Left lung (tissue), 10 donors: ENCODE measurements around the gene IKZF2. TPM values are rescaled to one million over a fixed set of nuclear protein-coding genes. Genes with fewer than 3 reads are reported as not detected.
A peak's percentile ranks its signal among the peaks of the same experiment; 100 is the strongest.

Experiments
- ATAC-seq: fragments of 200-7000 bp; cut with Tn5 transposase; one replicate; pipeline ENCODE4 v1.9.1; 2020; ENCODE audit warnings: moderate library complexity
- DNase-seq, 4 donors: peaks; one replicate each; pipeline ENCODE4 v3.0.0-alpha.2; 2013 to 2020
- H3K27ac ChIP-seq, 2 donors: fragments of 200-600 bp; sonication (generic) in 1 of 2; one replicate each; pipeline versions ENCODE4 v1.5.0 to v1.8.0; 2020 to 2021
- H3K27me3 ChIP-seq, 2 donors: fragments of 200-600 bp; sonication (generic) in 1 of 2; one replicate each; pipeline versions ENCODE4 v1.5.0 to v1.8.0; 2020 to 2021
- H3K36me3 ChIP-seq, 2 donors: fragments of 200-600 bp; sonication (generic) in 1 of 2; one replicate each; pipeline versions ENCODE4 v1.5.0 to v1.8.0; 2020 to 2021
- H3K4me1 ChIP-seq, 2 donors: fragments of 200-600 bp; one replicate each; pipeline ENCODE4 v1.8.0; 2021
- H3K4me3 ChIP-seq, 2 donors: fragments of 200-600 bp; sonication (generic) in 1 of 2; one replicate each; pipeline versions ENCODE4 v1.5.0 to v1.8.0; 2020 to 2021; ENCODE audit warnings: mild to moderate bottlenecking in 1 of 2
- H3K9me3 ChIP-seq, 2 donors: fragments of 200-600 bp; sonication (generic) in 1 of 2; one replicate each; pipeline versions ENCODE4 v1.5.0 to v1.8.0; 2020 to 2021
- intact Hi-C, 2 donors: fragments of 100-400 bp; cut with DNase I; formaldehyde crosslinking; loops; one replicate each; pipeline versions ENCODE4 v1.11.2 to v1.14.2; 2022
- polyA plus RNA-seq, 6 donors: library from polyadenylated mRNA; unstranded; fragments of 120-200 nt; gene quantifications; one replicate each; pipeline ENCODE4 v1.2.1, GENCODE V29; 2013; ENCODE audit not compliant: insufficient read length in 6 of 6
- total RNA-seq, 2 donors: library from RNA; stranded (reverse); fragmentation: NEBNext Ultra II Directional; extraction: Animal tissue kit (Norgen Biotek cat#: 25700); gene quantifications; one replicate each; pipeline ENCODE4 v1.2.1, GENCODE V29; 2021
- TF ChIP-seq, protein P1 (sequence below), 2 donors: fragments of 200-600 bp; sonication (generic) in 1 of 2; IDR thresholded peaks; one replicate each; pipeline versions ENCODE4 v1.5.0 to v1.8.0; 2021; ENCODE audit warnings: antibody characterized with exemption in 2 of 2
- donor health status: DM: no; HTN: yes; CAD: no.
- donor health status: DM: no; HTN: no; CAD: no.

IKZF2 gene
- total and polyA plus RNA-seq, 8 donors = 9.6 to 15.4 (median 12.2) TPM

DNA sequence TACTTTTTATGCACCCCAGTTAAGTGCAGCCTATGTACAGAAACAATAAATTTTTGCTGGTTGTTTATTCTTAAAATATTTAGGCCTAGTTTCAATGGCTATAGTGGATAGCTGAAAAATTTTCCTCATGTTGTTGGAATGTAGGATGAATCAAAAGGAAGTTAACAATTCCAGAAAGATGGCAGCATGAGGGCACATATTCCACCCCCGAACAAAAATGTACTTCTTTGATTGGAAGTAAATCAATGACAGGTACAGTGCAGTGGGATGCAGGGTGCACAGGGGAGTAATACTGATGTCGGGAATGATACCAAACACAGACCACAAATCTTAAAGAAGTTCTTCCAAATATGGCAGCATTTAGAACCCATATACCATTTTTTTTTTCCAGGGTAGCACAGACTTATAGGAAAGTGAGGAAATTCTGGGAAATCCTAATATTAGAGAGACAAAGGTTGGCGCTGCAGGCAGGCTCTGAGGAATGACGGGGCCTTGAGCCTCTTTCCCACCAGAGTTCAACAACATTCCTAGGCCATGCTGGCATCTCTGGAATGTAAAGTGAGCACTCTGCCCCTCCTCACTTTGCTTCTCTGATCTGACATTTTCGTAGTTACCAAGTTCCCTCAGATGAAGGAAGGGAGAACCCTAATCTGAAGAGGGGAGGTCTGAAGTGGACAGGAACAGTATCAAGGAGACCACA lies 36.6 kb upstream of the IKZF2 start:
- H3K27me3 ChIP-seq = no peaks in the 10 kb centered on the region
- DNase-seq (peak in 1 of 4 donors; percentile 34), ATAC-seq (peak; percentile 95)
- no peak overlapping the region for H3K27ac ChIP-seq
- peaks cover 0 to 3% of the 10 kb centered on the region in 2 donors for H3K9me3 ChIP-seq
- intact Hi-C loops = no loop called here
- H3K4me3 ChIP-seq = no peak overlapping the region
- H3K36me3 ChIP-seq = no peaks in the 10 kb centered on the region
- TF ChIP-seq, protein P1, sequence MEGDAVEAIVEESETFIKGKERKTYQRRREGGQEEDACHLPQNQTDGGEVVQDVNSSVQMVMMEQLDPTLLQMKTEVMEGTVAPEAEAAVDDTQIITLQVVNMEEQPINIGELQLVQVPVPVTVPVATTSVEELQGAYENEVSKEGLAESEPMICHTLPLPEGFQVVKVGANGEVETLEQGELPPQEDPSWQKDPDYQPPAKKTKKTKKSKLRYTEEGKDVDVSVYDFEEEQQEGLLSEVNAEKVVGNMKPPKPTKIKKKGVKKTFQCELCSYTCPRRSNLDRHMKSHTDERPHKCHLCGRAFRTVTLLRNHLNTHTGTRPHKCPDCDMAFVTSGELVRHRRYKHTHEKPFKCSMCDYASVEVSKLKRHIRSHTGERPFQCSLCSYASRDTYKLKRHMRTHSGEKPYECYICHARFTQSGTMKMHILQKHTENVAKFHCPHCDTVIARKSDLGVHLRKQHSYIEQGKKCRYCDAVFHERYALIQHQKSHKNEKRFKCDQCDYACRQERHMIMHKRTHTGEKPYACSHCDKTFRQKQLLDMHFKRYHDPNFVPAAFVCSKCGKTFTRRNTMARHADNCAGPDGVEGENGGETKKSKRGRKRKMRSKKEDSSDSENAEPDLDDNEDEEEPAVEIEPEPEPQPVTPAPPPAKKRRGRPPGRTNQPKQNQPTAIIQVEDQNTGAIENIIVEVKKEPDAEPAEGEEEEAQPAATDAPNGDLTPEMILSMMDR (IDR thresholded peaks at IDR 0.05) = no peak
- H3K4me1 ChIP-seq = no peaks in the 10 kb centered on the region

DNA sequence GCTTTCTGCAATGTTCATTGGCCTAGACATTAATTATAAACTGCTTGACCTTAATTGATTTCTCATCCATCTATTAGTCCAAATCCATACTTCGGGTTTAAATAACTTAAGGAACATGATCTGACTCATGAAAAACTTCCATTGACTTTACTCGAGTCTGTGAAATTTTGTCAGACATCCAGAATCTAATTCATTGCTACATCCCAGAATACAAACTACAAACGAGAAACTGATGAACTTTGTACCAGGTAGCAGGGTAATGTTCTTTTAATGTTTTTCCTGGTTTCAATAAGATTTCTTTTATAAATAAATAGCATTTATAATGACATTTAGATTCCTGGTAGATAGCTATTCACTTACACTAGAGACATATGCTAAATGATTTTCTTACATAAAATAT lies 36.0 kb upstream of the IKZF2 start:
- TF ChIP-seq, protein P1 (IDR thresholded peaks at IDR 0.05) = no peak
- peaks cover 0 to 3% of the 10 kb centered on the region in 2 donors for H3K9me3 ChIP-seq
- H3K36me3 ChIP-seq = no peaks in the 10 kb centered on the region
- no peak overlapping the region for H3K27ac ChIP-seq
- no peak overlapping the region for H3K4me3 ChIP-seq
- no peaks in the 10 kb centered on the region for H3K27me3 ChIP-seq
- ATAC-seq (no peak), DNase-seq (no peak)
- no peaks in the 10 kb centered on the region for H3K4me1 ChIP-seq
- intact Hi-C loops = no loop called here

DNA sequence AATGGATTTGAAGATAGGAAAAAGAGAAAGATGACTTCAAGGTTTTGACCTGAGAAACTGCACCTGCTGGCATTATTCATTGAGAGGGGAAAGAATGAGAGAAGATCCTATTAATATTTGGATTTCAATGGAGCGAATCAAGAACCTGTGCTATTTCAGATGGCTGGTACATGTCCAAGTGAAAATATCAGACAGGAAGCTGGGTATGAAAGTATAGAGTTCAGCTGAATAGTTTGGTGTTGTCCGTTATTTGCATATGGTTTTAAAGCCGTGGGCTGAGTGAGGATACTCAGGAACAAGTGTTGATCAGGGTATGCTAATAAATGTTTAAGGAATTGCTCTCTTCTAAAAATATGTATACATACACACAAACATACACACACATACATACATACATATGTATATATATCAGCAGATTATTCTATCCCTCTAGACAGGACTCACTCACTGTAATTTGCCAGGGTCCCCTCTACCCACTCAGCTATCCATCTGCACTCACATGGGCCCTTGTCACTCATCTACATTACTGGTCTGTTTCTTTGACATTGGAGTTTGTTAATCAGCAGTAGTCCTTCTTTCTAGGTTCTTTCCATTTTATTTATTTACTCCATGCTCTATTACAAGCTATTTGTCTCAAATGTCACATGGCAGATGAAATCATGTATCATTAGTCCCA lies 33.9 kb upstream of the IKZF2 start:
- no peaks in the 10 kb centered on the region for H3K4me1 ChIP-seq
- intact Hi-C loops = no loop called here
- no peak overlapping the region for H3K27ac ChIP-seq
- H3K9me3 ChIP-seq = no peaks in the 10 kb centered on the region
- TF ChIP-seq, protein P1 (IDR thresholded peaks at IDR 0.05) = no peak
- no peaks in the 10 kb centered on the region for H3K27me3 ChIP-seq
- no peak overlapping the region for H3K4me3 ChIP-seq
- DNase-seq = no peak
- ATAC-seq = no peak
- no peaks in the 10 kb centered on the region for H3K36me3 ChIP-seq

DNA sequence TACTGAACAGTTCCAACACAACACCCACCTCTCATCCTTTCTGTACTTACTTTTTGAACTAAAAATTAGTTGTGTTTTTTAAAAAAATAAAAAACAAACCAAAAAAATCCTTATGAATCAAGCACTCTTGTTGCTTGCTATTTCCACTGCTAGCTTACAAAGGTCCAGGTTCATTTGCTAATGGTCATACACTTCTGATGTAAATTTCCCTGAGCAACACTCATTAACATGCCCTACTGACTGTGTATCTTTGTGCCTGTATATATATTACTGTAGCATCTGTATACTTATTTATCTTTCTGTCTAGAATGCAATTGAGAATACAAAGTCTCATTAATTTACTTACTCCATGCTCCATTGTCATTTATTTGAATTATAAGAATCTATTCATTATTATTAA lies 30.3 kb upstream of the IKZF2 start:
- no peak overlapping the region for H3K27ac ChIP-seq
- H3K27me3 ChIP-seq = no peaks in the 10 kb centered on the region
- no peaks in the 10 kb centered on the region for H3K9me3 ChIP-seq
- H3K36me3 ChIP-seq = no peaks in the 10 kb centered on the region
- TF ChIP-seq, protein P1 (IDR thresholded peaks at IDR 0.05) = no peak
- H3K4me1 ChIP-seq = no peaks in the 10 kb centered on the region
- DNase-seq (no peak), ATAC-seq (no peak)
- H3K4me3 ChIP-seq = no peak overlapping the region
- intact Hi-C loops = no loop called here

DNA sequence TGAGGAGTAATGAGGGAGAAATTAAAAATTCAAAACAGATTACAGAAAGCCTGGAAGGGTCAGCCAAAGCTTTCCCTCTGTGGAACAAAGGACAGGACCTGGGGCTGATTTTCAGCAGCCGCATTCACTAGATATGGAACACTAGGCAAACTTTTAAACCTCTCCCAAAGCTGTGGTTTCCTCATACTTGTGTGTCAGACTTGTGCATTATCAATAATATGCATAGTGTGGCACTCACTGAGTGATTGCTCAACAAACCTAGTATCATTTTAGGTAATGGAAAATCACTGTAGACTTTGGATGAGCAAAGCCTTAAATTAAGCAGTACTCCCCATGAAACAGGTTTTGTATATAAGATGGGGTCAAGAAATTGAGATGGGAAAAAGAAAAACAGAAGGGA lies 26.3 kb upstream of the IKZF2 start:
- Histone ChIP-seq H3K27ac (no peak overlapping the region), H3K36me3 (no peaks in the 10 kb centered on the region)
- intact Hi-C loops = no loop called here

More for the DNA sequence above, 26.3 kb upstream of the IKZF2 start:
- no peaks in the 10 kb centered on the region for H3K9me3 ChIP-seq
- H3K27me3 ChIP-seq = no peaks in the 10 kb centered on the region
- TF ChIP-seq, protein P1 (IDR thresholded peaks at IDR 0.05) = no peak
- no peak for ATAC-seq
- H3K4me3 ChIP-seq = no peak overlapping the region
- H3K4me1 ChIP-seq = no peaks in the 10 kb centered on the region
- DNase-seq = no peak
